Astrocyte (in vitro differentiated cells and primary cell): ENCODE results near the gene TRAP1. TPM values are rescaled to one million over a fixed set of nuclear protein-coding genes. Genes with fewer than 3 reads are reported as not detected.
A peak's percentile ranks its signal among the peaks of the same experiment; 100 is the strongest.

Experiments
- DNase-seq: peaks from one replicate; pipeline ENCODE4 v3.0.0-alpha.2; 2010; ENCODE audit warnings: low read depth
- FAIRE-seq: peaks from 2 replicates; lab custom pipeline; 2011; peaks lifted over from hg19 to GRCh38; lab: Jason Lieb, UNC
- H2AFZ ChIP-seq: 2 replicates; pipeline ENCODE4 v1.6.0; 2012; ENCODE audit warnings: low read depth, low read length, inconsistent platforms
- H3K27ac ChIP-seq: 2 replicates; pipeline ENCODE4 v1.5.1; 2011; ENCODE audit warnings: low read depth, low read length, inconsistent platforms
- H3K27me3 ChIP-seq: 2 replicates; pipeline ENCODE4 v1.6.0; 2011; ENCODE audit warnings: low read length, inconsistent platforms; ENCODE audit not compliant: insufficient read depth
- H3K36me3 ChIP-seq: 2 replicates; pipeline ENCODE4 v1.5.1; 2011; ENCODE audit warnings: low read length, inconsistent platforms; ENCODE audit not compliant: insufficient read depth
- H3K4me1 ChIP-seq: 2 replicates; pipeline ENCODE4 v1.5.1; 2011; ENCODE audit warnings: low read length, inconsistent platforms; ENCODE audit not compliant: insufficient read depth
- H3K4me2 ChIP-seq: 2 replicates; pipeline ENCODE4 v1.6.0; 2012; ENCODE audit warnings: low read length, inconsistent platforms
- H3K4me3 ChIP-seq: 2 replicates; pipeline ENCODE4 v1.5.1; 2011; ENCODE audit warnings: low read depth, mild to moderate bottlenecking, low read length, inconsistent platforms; ENCODE audit not compliant: insufficient read depth
- H3K79me2 ChIP-seq: 2 replicates; pipeline ENCODE4 v1.6.0; 2012; ENCODE audit warnings: mild to moderate bottlenecking, low read length, inconsistent platforms; ENCODE audit not compliant: insufficient read depth
- H3K9ac ChIP-seq: 2 replicates; pipeline ENCODE4 v1.6.0; 2012; ENCODE audit warnings: mild to moderate bottlenecking, low read length, inconsistent platforms
- H3K9me3 ChIP-seq: 2 replicates; pipeline ENCODE4 v1.5.1; 2012; ENCODE audit warnings: low read depth, mild to moderate bottlenecking, low read length, inconsistent platforms; ENCODE audit not compliant: insufficient read depth
- H4K20me1 ChIP-seq: 2 replicates; pipeline ENCODE4 v1.6.0; 2012; ENCODE audit warnings: low read length, inconsistent platforms; ENCODE audit not compliant: insufficient read depth
- H3K27ac Mint-ChIP-seq: one replicate; pipeline ENCODE4 v1.8.0; 2021; ENCODE audit warnings: mild to moderate bottlenecking, mixed read lengths; ENCODE audit not compliant: unreplicated experiment
- H3K27me3 Mint-ChIP-seq: one replicate; pipeline ENCODE4 v1.8.0; 2021; ENCODE audit warnings: low read depth, mixed read lengths; ENCODE audit not compliant: unreplicated experiment
- H3K36me3 Mint-ChIP-seq: one replicate; pipeline ENCODE4 v1.8.0; 2021; ENCODE audit warnings: low read depth, mixed read lengths; ENCODE audit not compliant: unreplicated experiment
- H3K4me1 Mint-ChIP-seq: one replicate; pipeline ENCODE4 v1.8.0; 2021; ENCODE audit warnings: low read depth, mixed read lengths; ENCODE audit not compliant: unreplicated experiment
- H3K4me3 Mint-ChIP-seq: one replicate; pipeline ENCODE4 v1.8.0; 2021; ENCODE audit warnings: mild to moderate bottlenecking, moderate library complexity, mixed read lengths; ENCODE audit not compliant: unreplicated experiment
- H3K9me3 Mint-ChIP-seq: one replicate; pipeline ENCODE4 v1.8.0; 2021; ENCODE audit warnings: mild to moderate bottlenecking, mixed read lengths; ENCODE audit not compliant: unreplicated experiment
- CTCF ChIP-seq: IDR thresholded peaks from 2 replicates; pipeline ENCODE4 v1.5.1; 2011; ENCODE audit warnings: low read depth, mild to moderate bottlenecking, inconsistent platforms, low read length, moderate library complexity; ENCODE audit not compliant: insufficient read depth
- EZH2 ChIP-seq: IDR thresholded peaks from 2 replicates; pipeline ENCODE4 v1.6.1; 2012; ENCODE audit warnings: mild to moderate bottlenecking, low read length, inconsistent platforms; ENCODE audit not compliant: insufficient read depth
- total RNA-seq: library from RNA; stranded (reverse); gene quantifications from 2 replicates; pipeline ENCODE4 v1.2.1, GENCODE V29; 2021

TRAP1 gene
- total RNA-seq, 1 donor from 2014 or later: 63.3 TPM

- Mint-ChIP-seq H3K27ac (no peak overlapping the region), H3K36me3 (peaks cover 15% of the 10 kb centered on the region), H3K4me3 (peak overlapping the region; percentile 7), H3K4me1 (peaks cover 12% of the 10 kb centered on the region), H3K9me3 (no peaks in the 10 kb centered on the region), H3K27me3 (no peaks in the 10 kb centered on the region)
- H3K9ac ChIP-seq: no peak overlapping the region
- H4K20me1 ChIP-seq: peaks cover 54% of the 10 kb centered on the region
- TF ChIP-seq CTCF: no peak
- TF ChIP-seq EZH2: no peak
- peaks cover 27% of the 10 kb centered on the region for H3K36me3 ChIP-seq
- peak overlapping the region; percentile 7 for H3K27ac ChIP-seq
- no peaks in the 10 kb centered on the region for H3K9me3 ChIP-seq
- peak overlapping the region; percentile 28 for H3K4me2 ChIP-seq
- no peak overlapping the region for H3K4me3 ChIP-seq
- FAIRE-seq: no peak
- H3K79me2 ChIP-seq: peaks cover 33% of the 10 kb centered on the region
- DNase-seq: peak; percentile 61
- peaks cover 13% of the 10 kb centered on the region for H3K4me1 ChIP-seq
- no peak overlapping the region for H2AFZ ChIP-seq
- H3K27me3 ChIP-seq: no peaks in the 10 kb centered on the region
Observed at GRCh38 chr16:3754081-3754703, 36.9 kb upstream of the TRAP1 start.

GRCh38 chr16:3752984-3753383, 35.7 kb upstream of the TRAP1 start:
- Histone ChIP-seq H4K20me1 (peaks cover 53% of the 10 kb centered on the region), H3K4me3 (no peak overlapping the region), H3K27ac (no peak overlapping the region), H3K36me3 (peaks cover 25% of the 10 kb centered on the region), H3K27me3 (no peaks in the 10 kb centered on the region), H3K79me2 (peaks cover 33% of the 10 kb centered on the region), H3K9me3 (no peaks in the 10 kb centered on the region), H3K4me1 (peaks cover 13% of the 10 kb centered on the region), H2AFZ (no peak overlapping the region), H3K9ac (no peak overlapping the region), H3K4me2 (no peak overlapping the region)
- Mint-ChIP-seq H3K36me3 (peaks cover 20% of the 10 kb centered on the region), H3K4me3 (no peak overlapping the region), H3K9me3 (no peaks in the 10 kb centered on the region), H3K27ac (no peak overlapping the region), H3K27me3 (no peaks in the 10 kb centered on the region), H3K4me1 (peaks cover 12% of the 10 kb centered on the region)
- FAIRE-seq (no peak), DNase-seq (no peak)
- TF ChIP-seq EZH2: no peak
- TF ChIP-seq CTCF: no peak

- Histone ChIP-seq H3K27ac (no peak overlapping the region), H3K4me2 (no peak overlapping the region), H4K20me1 (peaks cover 56% of the 10 kb centered on the region), H3K79me2 (peaks cover 30% of the 10 kb centered on the region), H3K9me3 (no peaks in the 10 kb centered on the region), H3K4me1 (peaks cover 13% of the 10 kb centered on the region), H3K4me3 (no peak overlapping the region), H3K9ac (no peak overlapping the region), H3K36me3 (peaks cover 17% of the 10 kb centered on the region), H2AFZ (no peak overlapping the region), H3K27me3 (no peaks in the 10 kb centered on the region)
- no peaks in the 10 kb centered on the region for H3K27me3 Mint-ChIP-seq
- H3K27ac Mint-ChIP-seq: no peak overlapping the region
- H3K36me3 Mint-ChIP-seq: peaks cover 26% of the 10 kb centered on the region
- no peaks in the 10 kb centered on the region for H3K9me3 Mint-ChIP-seq
- H3K4me1 Mint-ChIP-seq: peaks cover 12% of the 10 kb centered on the region
- H3K4me3 Mint-ChIP-seq: no peak overlapping the region
- DNase-seq: no peak
- no peak for FAIRE-seq
- TF ChIP-seq CTCF (no peak), EZH2 (no peak)
Observed at GRCh38 chr16:3751878-3752277, 34.6 kb upstream of the TRAP1 start.
